HepG2 (cell line): ENCODE results near the gene DRAM1. TPM values are rescaled to one million over a fixed set of nuclear protein-coding genes. Genes with fewer than 3 reads are reported as not detected.
A peak's percentile ranks its signal among the peaks of the same experiment; 100 is the strongest.

Source experiments
- FIP1L1 ChIP-seq: fragments of 200-400 bp; formaldehyde crosslinking; IDR thresholded peaks from 2 replicates; pipeline ENCODE4 v1.6.1; 2018; ENCODE audit warnings: low read depth, mild to moderate bottlenecking, low read length, moderate library complexity, borderline replicate concordance; ENCODE audit not compliant: insufficient read depth
- FOXJ3 ChIP-seq: sonication (generic); formaldehyde crosslinking; IDR thresholded peaks from 2 replicates; pipeline ENCODE4 v1.4.0; 2020; ENCODE audit warnings: missing genetic modification reagents, mild to moderate bottlenecking, borderline replicate concordance
- KLF13 ChIP-seq: sonication (generic); formaldehyde crosslinking; IDR thresholded peaks from 2 replicates; pipeline ENCODE4 v1.4.0; 2020; ENCODE audit warnings: mild to moderate bottlenecking, missing genetic modification reagents
- MED1 ChIP-seq: sonication (generic); formaldehyde crosslinking; IDR thresholded peaks from 2 replicates; pipeline ENCODE4 v1.4.0; 2020; ENCODE audit warnings: missing genetic modification reagents
- NR2F1 ChIP-seq, 2 experiments: fragments of 450-650 bp in 1 of 2; formaldehyde crosslinking in 1 of 2; IDR thresholded peaks; 2 replicates each; pipeline versions ENCODE4 v1.5.0 to v1.6.1; 2016 to 2020; ENCODE audit warnings: mild to moderate bottlenecking in 1 of 2, missing compliant biosample characterization in 1 of 2, missing genetic modification reagents in 1 of 2, moderate library complexity in 1 of 2
- ZKSCAN8 ChIP-seq: IDR thresholded peaks from 2 replicates; pipeline ENCODE4 v1.6.1; 2016; ENCODE audit warnings: borderline replicate concordance, missing genetic modification reagents, missing compliant biosample characterization
- ZNF121 ChIP-seq: sonication (generic); formaldehyde crosslinking; IDR thresholded peaks from 2 replicates; pipeline ENCODE4 v1.5.0; 2020; ENCODE audit warnings: mild to moderate bottlenecking, missing genetic modification reagents
- ZNF557 ChIP-seq: sonication (generic); formaldehyde crosslinking; IDR thresholded peaks from 2 replicates; pipeline ENCODE4 v1.4.0; 2020; ENCODE audit warnings: missing genetic modification reagents
- ZNF674 ChIP-seq: sonication (generic); formaldehyde crosslinking; IDR thresholded peaks from 2 replicates; pipeline ENCODE4 v1.5.0; 2020; ENCODE audit warnings: low read depth, mild to moderate bottlenecking, missing genetic modification reagents
- ZNF678 ChIP-seq: sonication (generic); formaldehyde crosslinking; IDR thresholded peaks from 2 replicates; pipeline ENCODE4 v1.4.0; 2020; ENCODE audit warnings: mild to moderate bottlenecking, missing genetic modification reagents
- polyA plus RNA-seq, 8 experiments: library from polyadenylated mRNA; depleted of rRNA in 3 of 8; stranded (reverse) in 7 of 8; unstranded in 1 of 8; fragments of >200 nt; fragmentation: Illumina TruSeq in 4 of 8; extraction: Trizol in 4 of 8; gene quantifications; 2 replicates each; pipeline versions ENCODE4 v1.2.1 to v1.2.3, GENCODE V29; 2011 to 2016; ENCODE audit warnings: low read depth in 4 of 8, missing spikeins in 1 of 8, mixed read lengths in 1 of 8; ENCODE audit not compliant: insufficient read depth in 1 of 8
- total RNA-seq, 5 experiments: library from RNA; depleted of rRNA; stranded (reverse); fragments of >200 nt; fragmentation: Illumina TruSeq; extraction: Trizol; gene quantifications; 2 replicates each; pipeline ENCODE4 v1.2.3, GENCODE V29; 2016; ENCODE audit warnings: low read depth in 1 of 5
- TF ChIP-seq, protein P1 (sequence below): sonication (generic); formaldehyde crosslinking; IDR thresholded peaks from 2 replicates; pipeline ENCODE4 v1.4.0; 2020; ENCODE audit warnings: mild to moderate bottlenecking, missing genetic modification reagents
- TF ChIP-seq, protein P2 (sequence below): sonication (generic); formaldehyde crosslinking; IDR thresholded peaks from 2 replicates; pipeline ENCODE4 v1.8.1; 2023; ENCODE audit warnings: missing genetic modification reagents, mild to moderate bottlenecking, borderline replicate concordance
- TF ChIP-seq, protein P3 (sequence below): sonication (generic); formaldehyde crosslinking; IDR thresholded peaks from 2 replicates; pipeline ENCODE4 v1.8.1; 2023; ENCODE audit warnings: missing genetic modification reagents, inconsistent platforms, borderline replicate concordance
- TF ChIP-seq, protein P4 (sequence below): sonication (generic); formaldehyde crosslinking; IDR thresholded peaks from 2 replicates; pipeline ENCODE4 v1.9.0; 2021; ENCODE audit warnings: mild to moderate bottlenecking, missing genetic modification reagents
- TF ChIP-seq, protein P5 (sequence below): sonication (generic); formaldehyde crosslinking; IDR thresholded peaks from 2 replicates; pipeline ENCODE4 v1.5.0; 2020; ENCODE audit warnings: missing genetic modification reagents
- TF ChIP-seq, protein P6 (sequence below): sonication (generic); formaldehyde crosslinking; IDR thresholded peaks from 2 replicates; pipeline ENCODE4 v1.8.1; 2023; ENCODE audit warnings: mild to moderate bottlenecking, moderate library complexity, missing genetic modification reagents

Gene DRAM1
- total and polyA plus RNA-seq, 2 of the 13 experiments (the other 11 are each of a cell fraction or from before 2014, with no cell fraction given) = 20.9 to 32.6 TPM

DNA sequence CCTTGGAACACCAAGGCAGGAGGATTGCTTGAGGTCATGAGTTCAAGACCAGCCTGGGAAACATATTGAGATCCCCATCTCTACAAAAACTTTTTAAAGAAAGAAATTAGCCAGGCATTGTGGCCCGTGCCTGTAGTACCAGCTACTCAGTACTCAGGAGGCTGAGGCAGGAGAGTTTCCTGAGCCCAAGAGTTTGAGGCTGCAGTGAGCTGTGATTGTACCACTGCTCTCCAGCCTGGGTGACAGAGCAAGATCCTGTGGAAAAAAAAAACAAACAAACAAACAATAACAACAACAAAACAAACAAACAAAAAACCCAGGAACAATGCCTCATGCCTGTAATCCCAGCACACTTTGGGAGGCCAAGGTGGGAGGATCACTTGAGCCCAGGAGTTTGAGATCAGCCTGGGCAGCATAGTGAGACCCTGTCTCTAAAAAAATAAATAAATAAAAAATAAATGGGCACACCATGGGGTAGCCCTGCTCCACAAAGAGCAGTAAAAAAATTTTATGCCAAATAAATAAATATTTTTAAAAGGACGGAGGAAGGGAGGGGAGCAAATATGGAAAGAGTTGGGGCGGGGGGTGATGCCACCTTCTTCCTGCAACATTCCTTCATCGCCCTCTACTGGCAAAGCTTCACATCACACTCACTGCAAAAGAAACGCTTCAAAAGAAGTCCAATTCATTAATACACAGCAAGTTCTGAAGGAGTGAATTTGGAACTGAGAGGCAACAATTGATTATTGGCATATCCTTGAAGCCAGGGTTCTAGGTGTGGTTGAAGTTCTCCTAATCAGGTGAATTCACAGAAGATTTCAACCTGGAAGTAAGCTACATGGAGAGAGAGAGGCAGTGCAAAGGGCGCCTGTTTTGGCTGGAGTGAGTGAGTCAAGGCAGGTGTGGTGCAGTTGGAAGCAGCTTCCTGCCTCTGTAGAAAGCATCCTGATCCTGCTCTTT, 37.8 kb upstream of the DRAM1 start (continued):
- TF ChIP-seq, protein P1, sequence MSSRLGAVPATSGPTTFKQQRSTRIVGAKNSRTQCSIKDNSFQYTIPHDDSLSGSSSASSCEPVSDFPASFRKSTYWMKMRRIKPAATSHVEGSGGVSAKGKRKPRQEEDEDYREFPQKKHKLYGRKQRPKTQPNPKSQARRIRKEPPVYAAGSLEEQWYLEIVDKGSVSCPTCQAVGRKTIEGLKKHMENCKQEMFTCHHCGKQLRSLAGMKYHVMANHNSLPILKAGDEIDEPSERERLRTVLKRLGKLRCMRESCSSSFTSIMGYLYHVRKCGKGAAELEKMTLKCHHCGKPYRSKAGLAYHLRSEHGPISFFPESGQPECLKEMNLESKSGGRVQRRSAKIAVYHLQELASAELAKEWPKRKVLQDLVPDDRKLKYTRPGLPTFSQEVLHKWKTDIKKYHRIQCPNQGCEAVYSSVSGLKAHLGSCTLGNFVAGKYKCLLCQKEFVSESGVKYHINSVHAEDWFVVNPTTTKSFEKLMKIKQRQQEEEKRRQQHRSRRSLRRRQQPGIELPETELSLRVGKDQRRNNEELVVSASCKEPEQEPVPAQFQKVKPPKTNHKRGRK (CRISPR knock-in tag) = no peak
- no peak for TF ChIP-seq ZNF674
- TF ChIP-seq, protein P2, sequence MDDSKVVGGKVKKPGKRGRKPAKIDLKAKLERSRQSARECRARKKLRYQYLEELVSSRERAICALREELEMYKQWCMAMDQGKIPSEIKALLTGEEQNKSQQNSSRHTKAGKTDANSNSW (CRISPR knock-in tag) = no peak
- TF ChIP-seq ZKSCAN8 (CRISPR knock-in tag) = no peak
- no peak for TF ChIP-seq ZNF678 (CRISPR knock-in tag)
- TF ChIP-seq MED1 (CRISPR knock-in tag) = peak; percentile 11; the same call in 1 of the 2 replicates
- no peak for TF ChIP-seq ZNF557 (CRISPR knock-in tag)
- TF ChIP-seq, protein P3, sequence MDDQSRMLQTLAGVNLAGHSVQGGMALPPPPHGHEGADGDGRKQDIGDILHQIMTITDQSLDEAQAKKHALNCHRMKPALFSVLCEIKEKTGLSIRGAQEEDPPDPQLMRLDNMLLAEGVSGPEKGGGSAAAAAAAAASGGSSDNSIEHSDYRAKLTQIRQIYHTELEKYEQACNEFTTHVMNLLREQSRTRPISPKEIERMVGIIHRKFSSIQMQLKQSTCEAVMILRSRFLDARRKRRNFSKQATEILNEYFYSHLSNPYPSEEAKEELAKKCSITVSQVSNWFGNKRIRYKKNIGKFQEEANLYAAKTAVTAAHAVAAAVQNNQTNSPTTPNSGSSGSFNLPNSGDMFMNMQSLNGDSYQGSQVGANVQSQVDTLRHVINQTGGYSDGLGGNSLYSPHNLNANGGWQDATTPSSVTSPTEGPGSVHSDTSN = no peak
- no peak for TF ChIP-seq FIP1L1
- TF ChIP-seq, protein P4, sequence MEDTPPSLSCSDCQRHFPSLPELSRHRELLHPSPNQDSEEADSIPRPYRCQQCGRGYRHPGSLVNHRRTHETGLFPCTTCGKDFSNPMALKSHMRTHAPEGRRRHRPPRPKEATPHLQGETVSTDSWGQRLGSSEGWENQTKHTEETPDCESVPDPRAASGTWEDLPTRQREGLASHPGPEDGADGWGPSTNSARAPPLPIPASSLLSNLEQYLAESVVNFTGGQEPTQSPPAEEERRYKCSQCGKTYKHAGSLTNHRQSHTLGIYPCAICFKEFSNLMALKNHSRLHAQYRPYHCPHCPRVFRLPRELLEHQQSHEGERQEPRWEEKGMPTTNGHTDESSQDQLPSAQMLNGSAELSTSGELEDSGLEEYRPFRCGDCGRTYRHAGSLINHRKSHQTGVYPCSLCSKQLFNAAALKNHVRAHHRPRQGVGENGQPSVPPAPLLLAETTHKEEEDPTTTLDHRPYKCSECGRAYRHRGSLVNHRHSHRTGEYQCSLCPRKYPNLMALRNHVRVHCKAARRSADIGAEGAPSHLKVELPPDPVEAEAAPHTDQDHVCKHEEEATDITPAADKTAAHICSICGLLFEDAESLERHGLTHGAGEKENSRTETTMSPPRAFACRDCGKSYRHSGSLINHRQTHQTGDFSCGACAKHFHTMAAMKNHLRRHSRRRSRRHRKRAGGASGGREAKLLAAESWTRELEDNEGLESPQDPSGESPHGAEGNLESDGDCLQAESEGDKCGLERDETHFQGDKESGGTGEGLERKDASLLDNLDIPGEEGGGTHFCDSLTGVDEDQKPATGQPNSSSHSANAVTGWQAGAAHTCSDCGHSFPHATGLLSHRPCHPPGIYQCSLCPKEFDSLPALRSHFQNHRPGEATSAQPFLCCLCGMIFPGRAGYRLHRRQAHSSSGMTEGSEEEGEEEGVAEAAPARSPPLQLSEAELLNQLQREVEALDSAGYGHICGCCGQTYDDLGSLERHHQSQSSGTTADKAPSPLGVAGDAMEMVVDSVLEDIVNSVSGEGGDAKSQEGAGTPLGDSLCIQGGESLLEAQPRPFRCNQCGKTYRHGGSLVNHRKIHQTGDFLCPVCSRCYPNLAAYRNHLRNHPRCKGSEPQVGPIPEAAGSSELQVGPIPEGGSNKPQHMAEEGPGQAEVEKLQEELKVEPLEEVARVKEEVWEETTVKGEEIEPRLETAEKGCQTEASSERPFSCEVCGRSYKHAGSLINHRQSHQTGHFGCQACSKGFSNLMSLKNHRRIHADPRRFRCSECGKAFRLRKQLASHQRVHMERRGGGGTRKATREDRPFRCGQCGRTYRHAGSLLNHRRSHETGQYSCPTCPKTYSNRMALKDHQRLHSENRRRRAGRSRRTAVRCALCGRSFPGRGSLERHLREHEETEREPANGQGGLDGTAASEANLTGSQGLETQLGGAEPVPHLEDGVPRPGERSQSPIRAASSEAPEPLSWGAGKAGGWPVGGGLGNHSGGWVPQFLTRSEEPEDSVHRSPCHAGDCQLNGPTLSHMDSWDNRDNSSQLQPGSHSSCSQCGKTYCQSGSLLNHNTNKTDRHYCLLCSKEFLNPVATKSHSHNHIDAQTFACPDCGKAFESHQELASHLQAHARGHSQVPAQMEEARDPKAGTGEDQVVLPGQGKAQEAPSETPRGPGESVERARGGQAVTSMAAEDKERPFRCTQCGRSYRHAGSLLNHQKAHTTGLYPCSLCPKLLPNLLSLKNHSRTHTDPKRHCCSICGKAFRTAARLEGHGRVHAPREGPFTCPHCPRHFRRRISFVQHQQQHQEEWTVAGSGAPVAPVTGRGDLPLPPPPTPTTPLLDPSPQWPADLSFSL (CRISPR knock-in tag) = no peak
- TF ChIP-seq FOXJ3 (CRISPR knock-in tag) = no peak
- no peak for TF ChIP-seq KLF13 (CRISPR knock-in tag)
- TF ChIP-seq, protein P5, sequence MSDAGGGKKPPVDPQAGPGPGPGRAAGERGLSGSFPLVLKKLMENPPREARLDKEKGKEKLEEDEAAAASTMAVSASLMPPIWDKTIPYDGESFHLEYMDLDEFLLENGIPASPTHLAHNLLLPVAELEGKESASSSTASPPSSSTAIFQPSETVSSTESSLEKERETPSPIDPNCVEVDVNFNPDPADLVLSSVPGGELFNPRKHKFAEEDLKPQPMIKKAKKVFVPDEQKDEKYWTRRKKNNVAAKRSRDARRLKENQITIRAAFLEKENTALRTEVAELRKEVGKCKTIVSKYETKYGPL = no peak
- TF ChIP-seq, protein P6, sequence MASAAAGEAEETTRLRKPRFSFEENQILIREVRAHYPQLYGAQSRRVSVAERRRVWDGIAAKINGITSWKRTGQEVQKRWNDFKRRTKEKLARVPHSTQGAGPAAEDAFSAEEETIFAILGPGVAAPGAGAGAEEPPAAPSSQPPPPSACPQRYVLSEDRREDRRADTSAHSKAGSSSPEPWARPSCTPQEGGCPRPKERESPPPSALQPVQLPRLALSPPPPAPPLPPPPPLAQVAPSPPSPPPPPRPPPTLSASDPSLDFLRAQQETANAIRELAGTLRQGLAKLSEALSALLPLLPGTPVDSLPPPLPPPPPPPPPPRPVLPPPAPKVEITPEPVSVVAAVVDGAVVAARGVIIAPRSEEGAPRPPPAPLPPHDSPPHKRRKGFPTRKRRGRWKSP (CRISPR knock-in tag) = no peak
- no peak for TF ChIP-seq NR2F1 (CRISPR knock-in tag; IDR thresholded peaks at IDR 0.05)
- TF ChIP-seq ZNF121 = peak; percentile 79
- TF ChIP-seq, all 625 proteins: peak for 11
